ENCODE data around the gene FAM13C.

The FAM13C gene

DNA sequence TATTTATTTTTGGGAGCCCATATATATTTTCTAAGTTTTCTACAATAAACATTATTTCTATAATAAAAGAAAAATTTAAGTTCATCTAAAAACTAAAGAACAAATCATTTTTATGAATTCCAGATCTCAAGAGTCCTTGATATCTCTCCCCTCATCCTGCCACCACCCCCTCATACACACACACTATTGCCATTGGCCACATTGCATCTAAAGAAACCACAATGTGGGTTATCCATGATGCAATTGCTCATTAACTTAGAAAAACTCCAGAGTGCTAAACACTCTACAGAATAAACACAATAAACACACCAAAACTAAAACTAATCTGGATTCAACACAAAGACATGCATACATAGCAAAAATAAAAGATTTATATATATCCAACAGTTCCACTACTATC lies 37.8 kb downstream of the FAM13C start (continued):
- TF ChIP-seq, protein P1, sequence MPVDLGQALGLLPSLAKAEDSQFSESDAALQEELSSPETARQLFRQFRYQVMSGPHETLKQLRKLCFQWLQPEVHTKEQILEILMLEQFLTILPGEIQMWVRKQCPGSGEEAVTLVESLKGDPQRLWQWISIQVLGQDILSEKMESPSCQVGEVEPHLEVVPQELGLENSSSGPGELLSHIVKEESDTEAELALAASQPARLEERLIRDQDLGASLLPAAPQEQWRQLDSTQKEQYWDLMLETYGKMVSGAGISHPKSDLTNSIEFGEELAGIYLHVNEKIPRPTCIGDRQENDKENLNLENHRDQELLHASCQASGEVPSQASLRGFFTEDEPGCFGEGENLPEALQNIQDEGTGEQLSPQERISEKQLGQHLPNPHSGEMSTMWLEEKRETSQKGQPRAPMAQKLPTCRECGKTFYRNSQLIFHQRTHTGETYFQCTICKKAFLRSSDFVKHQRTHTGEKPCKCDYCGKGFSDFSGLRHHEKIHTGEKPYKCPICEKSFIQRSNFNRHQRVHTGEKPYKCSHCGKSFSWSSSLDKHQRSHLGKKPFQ (tag by site-specific recombination; IDR thresholded peaks at IDR 0.05): no peak
- TF ChIP-seq IKZF3 (tag by site-specific recombination; IDR thresholded peaks at IDR 0.05): no peak
- TF ChIP-seq ZNF626 (tag by site-specific recombination; IDR thresholded peaks at IDR 0.05): no peak
- no peak for TF ChIP-seq ZNF560 (tag by site-specific recombination; IDR thresholded peaks at IDR 0.05; ENCODE audit: borderline replicate concordance)
- TF ChIP-seq ZBTB21 (tag by site-specific recombination; IDR thresholded peaks at IDR 0.05): no peak
- no peak for TF ChIP-seq KLF1 (tag by site-specific recombination; IDR thresholded peaks at IDR 0.05)

DNA sequence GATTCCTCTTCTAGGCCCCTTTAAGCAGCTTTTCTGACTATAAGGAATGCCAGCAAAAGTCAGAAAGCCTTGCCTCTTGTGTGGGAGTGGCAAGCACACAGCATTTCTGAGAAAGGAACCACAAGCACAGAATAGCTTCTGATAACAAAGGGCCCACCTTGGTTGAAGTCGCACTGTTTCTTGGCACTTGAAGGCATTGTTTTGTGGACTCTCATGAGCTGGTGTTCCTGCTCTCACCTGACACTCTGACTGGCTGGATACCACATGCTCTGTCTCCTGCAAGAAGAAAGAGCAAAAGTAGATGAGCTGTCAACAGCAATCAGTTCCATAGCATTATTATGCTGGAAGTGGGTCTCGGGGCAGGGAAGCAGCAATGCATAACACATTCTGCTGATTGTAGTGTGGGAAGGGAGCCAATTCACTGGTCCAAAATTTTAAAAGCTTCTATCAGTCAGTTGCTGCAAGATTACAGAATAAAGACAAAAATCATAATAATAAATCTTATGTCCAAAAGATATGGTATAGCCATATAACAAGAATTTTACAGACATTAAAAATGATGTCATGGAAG lies 38.4 kb downstream of the FAM13C start:
- Histone ChIP-seq H3K27ac (ENCODE audit: extremely low read depth, low read depth, low read length) (no peak overlapping the region), H3K9me3 (ENCODE audit: control insufficient read depth, insufficient read depth, low read depth, low read length) (no peaks in the 10 kb centered on the region), H3K4me3 (ENCODE audit: low read depth, low read length) (no peak overlapping the region), H3K4me1 (ENCODE audit: control insufficient read depth, insufficient read depth, low read length) (no peaks in the 10 kb centered on the region), H3K36me3 (ENCODE audit: control insufficient read depth in 2 of 2, insufficient read depth in 1 of 2, low read length in 2 of 2) (no peaks in the 10 kb centered on the region)
- ChIA-PET POLR2A (no interaction called here), CTCF (no interaction called here)
- TF ChIP-seq ZNF544 (tag by site-specific recombination; IDR thresholded peaks at IDR 0.05): no peak
- TF ChIP-seq, protein P2, sequence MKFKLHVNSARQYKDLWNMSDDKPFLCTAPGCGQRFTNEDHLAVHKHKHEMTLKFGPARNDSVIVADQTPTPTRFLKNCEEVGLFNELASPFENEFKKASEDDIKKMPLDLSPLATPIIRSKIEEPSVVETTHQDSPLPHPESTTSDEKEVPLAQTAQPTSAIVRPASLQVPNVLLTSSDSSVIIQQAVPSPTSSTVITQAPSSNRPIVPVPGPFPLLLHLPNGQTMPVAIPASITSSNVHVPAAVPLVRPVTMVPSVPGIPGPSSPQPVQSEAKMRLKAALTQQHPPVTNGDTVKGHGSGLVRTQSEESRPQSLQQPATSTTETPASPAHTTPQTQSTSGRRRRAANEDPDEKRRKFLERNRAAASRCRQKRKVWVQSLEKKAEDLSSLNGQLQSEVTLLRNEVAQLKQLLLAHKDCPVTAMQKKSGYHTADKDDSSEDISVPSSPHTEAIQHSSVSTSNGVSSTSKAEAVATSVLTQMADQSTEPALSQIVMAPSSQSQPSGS (tag by site-specific recombination; IDR thresholded peaks at IDR 0.05; ENCODE audit: low read depth): 0 out of 2 replicates have a peak, but pooled peaks have one; percentile 16

DNA sequence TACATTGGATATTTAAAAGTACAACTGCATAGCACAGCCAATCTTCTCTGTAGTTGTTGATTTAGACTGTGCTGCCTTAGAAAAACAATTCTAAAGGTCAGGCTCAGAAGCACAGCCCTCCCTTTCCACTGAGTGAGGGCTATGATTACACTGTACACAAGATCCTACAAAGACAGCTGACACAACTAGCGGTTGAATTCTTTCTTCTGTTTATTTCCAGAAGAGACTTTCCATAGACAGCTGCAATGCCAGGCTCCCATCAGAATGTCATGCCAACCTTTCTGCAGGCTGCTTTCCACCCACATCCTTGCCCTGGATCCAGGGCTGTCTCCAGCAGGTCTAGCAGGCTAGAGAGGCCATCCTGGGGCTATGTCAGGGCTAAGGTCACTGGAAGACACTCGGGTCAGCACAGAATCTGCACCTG lies 39.3 kb downstream of the FAM13C start:
- H3K4me1 ChIP-seq (ENCODE audit: control insufficient read depth, insufficient read depth, low read length): no peaks in the 10 kb centered on the region
- no peak overlapping the region for H3K27ac ChIP-seq (ENCODE audit: extremely low read depth, low read depth, low read length)
- no peak overlapping the region for H3K4me3 ChIP-seq (ENCODE audit: low read depth, low read length)
- no peak for TF ChIP-seq ZNF2 (tag by site-specific recombination; IDR thresholded peaks at IDR 0.05)
- no peak for TF ChIP-seq ZNF792 (tag by site-specific recombination; IDR thresholded peaks at IDR 0.05)
- no peak for TF ChIP-seq ZNF701 (tag by site-specific recombination; IDR thresholded peaks at IDR 0.05)
- no peak for TF ChIP-seq ZNF366 (tag by site-specific recombination; conservative IDR thresholded peaks at IDR 0.05)
- TF ChIP-seq, protein P3, sequence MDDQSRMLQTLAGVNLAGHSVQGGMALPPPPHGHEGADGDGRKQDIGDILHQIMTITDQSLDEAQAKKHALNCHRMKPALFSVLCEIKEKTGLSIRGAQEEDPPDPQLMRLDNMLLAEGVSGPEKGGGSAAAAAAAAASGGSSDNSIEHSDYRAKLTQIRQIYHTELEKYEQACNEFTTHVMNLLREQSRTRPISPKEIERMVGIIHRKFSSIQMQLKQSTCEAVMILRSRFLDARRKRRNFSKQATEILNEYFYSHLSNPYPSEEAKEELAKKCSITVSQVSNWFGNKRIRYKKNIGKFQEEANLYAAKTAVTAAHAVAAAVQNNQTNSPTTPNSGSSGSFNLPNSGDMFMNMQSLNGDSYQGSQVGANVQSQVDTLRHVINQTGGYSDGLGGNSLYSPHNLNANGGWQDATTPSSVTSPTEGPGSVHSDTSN (CRISPR knock-in tag; IDR thresholded peaks at IDR 0.05): no peak
- TF ChIP-seq SETDB1 (IDR thresholded peaks at IDR 0.05; ENCODE audit: insufficient read length, low read length): no peak
- TF ChIP-seq ZNF239 (tag by site-specific recombination; IDR thresholded peaks at IDR 0.05): no peak
- no peak for TF ChIP-seq ZNF791 (tag by site-specific recombination; IDR thresholded peaks at IDR 0.05)
- TF ChIP-seq ZNF473 (tag by site-specific recombination; IDR thresholded peaks at IDR 0.05): no peak
- no peak for TF ChIP-seq ZNF707 (tag by site-specific recombination; IDR thresholded peaks at IDR 0.05)
- TF ChIP-seq ZNF777 (tag by site-specific recombination; IDR thresholded peaks at IDR 0.05; ENCODE audit: borderline replicate concordance): no peak
- TF ChIP-seq BCL11B (tag by site-specific recombination; IDR thresholded peaks at IDR 0.05; ENCODE audit: low read depth): no peak
- ChIA-PET CTCF (no interaction called here), POLR2A (no interaction called here)
- H3K36me3 ChIP-seq (ENCODE audit: control insufficient read depth in 2 of 2, insufficient read depth in 1 of 2, low read length in 2 of 2): no peaks in the 10 kb centered on the region
- H3K9me3 ChIP-seq (ENCODE audit: control insufficient read depth, insufficient read depth, low read depth, low read length): no peaks in the 10 kb centered on the region

Data from HEK293 (cell line).